Kidney (tissue), 14 donors: ENCODE data around the gene ADCK1. TPM values are rescaled to one million over a fixed set of nuclear protein-coding genes. Genes with fewer than 3 reads are reported as not detected.
A peak's percentile ranks its signal among the peaks of the same experiment; 100 is the strongest.
"Not testable (repeated sequence)": the region's sequence is repeated elsewhere in the genome, so short reads cannot be mapped to it uniquely, and the experiment has no call there.

Source experiments
- DNase-seq, 5 donors: peaks; one replicate each; pipeline ENCODE4 v3.0.0-alpha.2; 2013 to 2020
- FAIRE-seq: peaks from 2 replicates; lab custom pipeline; 2012; peaks lifted over from hg19 to GRCh38; lab: Jason Lieb, UNC
- H3K27ac ChIP-seq, 2 donors: one replicate each; pipeline ENCODE4 v1.7.0; 2013; ENCODE audit warnings: low read depth in 2 of 2, low read length in 2 of 2, inconsistent platforms in 1 of 2
- H3K27me3 ChIP-seq: one replicate; pipeline ENCODE4 v1.7.1; 2013; ENCODE audit warnings: low read length, inconsistent platforms; ENCODE audit not compliant: control insufficient read depth, insufficient read depth
- H3K36me3 ChIP-seq, 3 donors: one replicate each; pipeline versions ENCODE4 v1.7.0 to v1.7.1; 2013; ENCODE audit warnings: low read length in 3 of 3, control low read depth in 1 of 3, inconsistent platforms in 1 of 3; ENCODE audit not compliant: insufficient read depth in 3 of 3, control insufficient read depth in 2 of 3
- H3K4me1 ChIP-seq, 3 donors: one replicate each; pipeline versions ENCODE4 v1.7.0 to v1.7.1; 2013; ENCODE audit warnings: low read length in 3 of 3, inconsistent platforms in 1 of 3, low read depth in 1 of 3; ENCODE audit not compliant: control insufficient read depth in 2 of 3, insufficient read depth in 2 of 3
- H3K4me3 ChIP-seq, 3 donors: one replicate each; pipeline versions ENCODE4 v1.7.0 to v1.8.1; 2013; ENCODE audit warnings: low read length in 3 of 3, control low read depth in 1 of 3, inconsistent platforms in 1 of 3
- H3K9ac ChIP-seq, 3 donors: one replicate each; pipeline versions ENCODE4 v1.7.0 to v1.7.1; 2013; ENCODE audit warnings: low read length in 3 of 3, control low read depth in 1 of 3, inconsistent platforms in 1 of 3
- H3K9me3 ChIP-seq, 3 donors: one replicate each; pipeline versions ENCODE4 v1.7.0 to v1.7.1; 2013; ENCODE audit warnings: low read length in 3 of 3, control low read depth in 1 of 3, inconsistent platforms in 1 of 3; ENCODE audit not compliant: control insufficient read depth in 2 of 3, insufficient read depth in 1 of 3
- intact Hi-C: fragments of 100-400 bp; cut with DNase I; formaldehyde crosslinking; loops from one replicate; pipeline ENCODE4 v1.11.1; 2022
- polyA plus RNA-seq: library from polyadenylated mRNA; stranded (reverse); fragments of 350-450 nt; fragmentation: Illumina TruSeq; extraction: RNeasy Lipid Tissue Mini Kit (QIAGEN cat#74804); gene quantifications from one replicate; pipeline ENCODE4 v1.2.3, GENCODE V29; 2014; ENCODE audit warnings: low read depth, low replicate concordance; ENCODE audit not compliant: insufficient read depth
- total RNA-seq: library from RNA; stranded (reverse); fragmentation: NEBNext Ultra II Directional; extraction: Animal tissue kit (Norgen Biotek cat#: 25700); gene quantifications from one replicate; pipeline ENCODE4 v1.2.1, GENCODE V29; 2021
- TF ChIP-seq, protein P1 (sequence below): IDR thresholded peaks from 3 replicates; pipeline ENCODE4 v1.5.1; 2012; ENCODE audit warnings: mild to moderate bottlenecking, moderate library complexity, borderline replicate concordance; ENCODE audit not compliant: insufficient read depth; ENCODE audit errors: extremely low read depth
- donor health status: control.
- donor health status: control.
- donor health status: control.
- donor health status: control.
- donor health status: control.
- donor health status: DM: yes; HTN: yes; CAD: no.
- donor health status: Normal renal cell carcinoma (clear cell type).

Gene ADCK1
- total and polyA plus RNA-seq, 2 donors from 2014 or later = 8.0 to 10.3 TPM

- H3K9me3 ChIP-seq = no peaks in the 10 kb centered on the region
- H3K36me3 ChIP-seq = no peaks in the 10 kb centered on the region
- no peak overlapping the region for H3K27ac ChIP-seq
- intact Hi-C loops = no loop called here
- no peaks in the 10 kb centered on the region for H3K4me1 ChIP-seq
- no peak overlapping the region for H3K4me3 ChIP-seq
- FAIRE-seq = no peak
- no peak overlapping the region for H3K9ac ChIP-seq
- H3K27me3 ChIP-seq = no peaks in the 10 kb centered on the region
- TF ChIP-seq, protein P1, sequence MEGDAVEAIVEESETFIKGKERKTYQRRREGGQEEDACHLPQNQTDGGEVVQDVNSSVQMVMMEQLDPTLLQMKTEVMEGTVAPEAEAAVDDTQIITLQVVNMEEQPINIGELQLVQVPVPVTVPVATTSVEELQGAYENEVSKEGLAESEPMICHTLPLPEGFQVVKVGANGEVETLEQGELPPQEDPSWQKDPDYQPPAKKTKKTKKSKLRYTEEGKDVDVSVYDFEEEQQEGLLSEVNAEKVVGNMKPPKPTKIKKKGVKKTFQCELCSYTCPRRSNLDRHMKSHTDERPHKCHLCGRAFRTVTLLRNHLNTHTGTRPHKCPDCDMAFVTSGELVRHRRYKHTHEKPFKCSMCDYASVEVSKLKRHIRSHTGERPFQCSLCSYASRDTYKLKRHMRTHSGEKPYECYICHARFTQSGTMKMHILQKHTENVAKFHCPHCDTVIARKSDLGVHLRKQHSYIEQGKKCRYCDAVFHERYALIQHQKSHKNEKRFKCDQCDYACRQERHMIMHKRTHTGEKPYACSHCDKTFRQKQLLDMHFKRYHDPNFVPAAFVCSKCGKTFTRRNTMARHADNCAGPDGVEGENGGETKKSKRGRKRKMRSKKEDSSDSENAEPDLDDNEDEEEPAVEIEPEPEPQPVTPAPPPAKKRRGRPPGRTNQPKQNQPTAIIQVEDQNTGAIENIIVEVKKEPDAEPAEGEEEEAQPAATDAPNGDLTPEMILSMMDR = no peak
- no peak for DNase-seq
Observed at GRCh38 chr14:77794357-77794756, 5.6 kb upstream of the ADCK1 start.

DNA sequence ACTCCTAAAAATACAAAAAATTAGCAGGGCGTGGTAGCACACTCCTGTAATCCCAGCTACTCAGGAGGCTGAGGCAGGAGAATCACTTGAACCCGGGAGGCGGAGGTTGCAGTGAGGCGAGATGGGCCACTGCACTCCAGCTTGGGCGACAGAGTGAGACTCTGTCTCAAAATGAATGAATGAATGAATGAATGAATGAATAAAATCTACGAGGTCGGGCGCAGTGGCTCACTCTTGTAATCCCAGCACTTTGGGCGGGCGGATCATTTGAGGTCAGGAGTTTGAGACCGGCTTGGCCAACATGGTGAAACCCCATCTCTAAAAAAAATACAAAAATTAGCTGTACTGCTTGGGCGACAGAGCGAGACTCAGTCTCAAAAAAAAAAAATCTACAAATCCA lies 453 bp upstream of the ADCK1 start:
- peak overlapping the region in 1 of 2 donors; percentile 88 for H3K27ac ChIP-seq
- intact Hi-C loops, H3K9me3 ChIP-seq, FAIRE-seq, H3K27me3 ChIP-seq, H3K36me3 ChIP-seq, H3K4me1 ChIP-seq: not testable (repeated sequence)
- peak overlapping the region; percentile 71 to 82 (median 81) for H3K4me3 ChIP-seq
- peak overlapping the region in 2 of 3 donors; percentile 38 to 82 for H3K9ac ChIP-seq
- peak in 1 of 5 donors; percentile 51 for DNase-seq

DNA sequence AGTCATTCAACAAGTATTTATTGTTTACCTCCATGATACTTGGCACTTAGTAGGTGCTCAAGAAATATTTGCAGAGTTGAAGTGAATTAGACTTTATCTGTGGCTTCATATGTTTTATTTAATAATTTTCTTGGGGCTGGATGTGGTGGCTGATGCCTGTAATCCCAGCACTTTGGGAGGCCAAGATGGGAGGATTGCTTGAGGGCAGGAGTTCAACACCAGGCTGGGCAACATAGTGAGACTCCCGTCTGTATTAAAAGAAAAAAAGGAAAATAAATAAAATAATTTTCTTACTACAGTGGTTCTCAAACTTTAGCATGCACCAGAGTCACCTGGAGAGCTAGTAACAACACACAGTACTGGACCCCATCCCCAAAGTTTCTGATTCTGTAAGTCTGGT lies 905 bp downstream of the ADCK1 start:
- TF ChIP-seq, protein P1 = no peak
- Histone ChIP-seq H3K4me3 (peak overlapping the region in 2 of 3 donors; percentile 81 to 82), H3K27me3 (no peaks in the 10 kb centered on the region), H3K9ac (peak overlapping the region in 2 of 3 donors; percentile 28 to 82), H3K36me3 (no peaks in the 10 kb centered on the region), H3K9me3 (no peaks in the 10 kb centered on the region), H3K27ac (peak overlapping the region; percentile 87 to 88), H3K4me1 (peaks cover 0 to 4% (median 0%) of the 10 kb centered on the region in 3 donors)
- DNase-seq (no peak), FAIRE-seq (no peak)
- intact Hi-C loops = no loop called here

DNA sequence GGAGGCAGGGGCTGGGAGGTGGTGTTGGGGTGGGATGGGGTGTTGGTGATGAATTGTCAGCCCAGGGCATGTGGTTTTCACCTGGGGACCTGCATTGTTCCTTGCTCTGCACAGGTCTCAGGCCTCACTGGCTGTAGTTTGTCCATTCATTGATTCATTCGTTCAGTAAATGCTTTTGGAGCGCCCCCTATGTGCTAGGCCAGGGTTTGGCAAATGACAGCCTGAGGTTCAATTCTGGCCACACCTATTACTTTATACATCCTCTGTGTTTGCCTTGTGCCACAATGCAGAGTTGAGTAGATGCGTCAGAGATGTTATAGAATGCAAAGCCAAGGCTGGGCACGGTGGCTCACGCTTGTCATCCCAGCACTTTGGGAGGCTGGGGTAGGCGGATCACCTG lies 4.7 kb downstream of the ADCK1 start:
- Histone ChIP-seq H3K9ac (no peak overlapping the region), H3K4me1 (peaks cover 0 to 4% (median 0%) of the 10 kb centered on the region in 3 donors), H3K9me3 (no peaks in the 10 kb centered on the region), H3K4me3 (no peak overlapping the region), H3K36me3 (no peaks in the 10 kb centered on the region), H3K27ac (no peak overlapping the region), H3K27me3 (no peaks in the 10 kb centered on the region)
- TF ChIP-seq, protein P1 = no peak
- intact Hi-C loops = no loop called here
- no peak for DNase-seq
- no peak for FAIRE-seq
